ENCODE results near the gene LRRC27. TPM values are rescaled to one million over a fixed set of nuclear protein-coding genes. Genes with fewer than 3 reads are reported as not detected.

Gene LRRC27
- total and polyA plus RNA-seq, 2 donors (not counting 1 experiment from before 2014, with no cell fraction given) = 23.6 to 25.6 TPM

GRCh38 chr10:132420981-132421846, 89.2 kb downstream of the LRRC27 start:
- Mint-ChIP-seq H3K4me3 (peak overlapping the region; percentile 79), H3K27ac (peak overlapping the region; percentile 94), H3K9me3 (ENCODE audit: insufficient read depth) (no peaks in the 10 kb centered on the region), H3K27me3 (no peaks in the 10 kb centered on the region), H3K4me1 (peaks cover 60% of the 10 kb centered on the region)
- no peaks in the 10 kb centered on the region for H4K20me1 ChIP-seq (ENCODE audit: control insufficient read depth, insufficient read depth, low read length, poor library complexity, severe bottlenecking)
- no peaks in the 10 kb centered on the region for H3K27me3 ChIP-seq (replicated peaks in 1 of 4; ENCODE audit: control extremely low read depth in 1 of 4, control insufficient read depth in 3 of 4, insufficient read depth in 4 of 4, low read length in 3 of 4)
- H3K27ac ChIP-seq (ENCODE audit: low read length in 2 of 2) = peak overlapping the region; percentile 92 to 99
- CTCF ChIA-PET = interaction anchor here (0.7 to 4.1 kb wide), 10 partner anchors 13 to 965 kb away, joined by 3 to 29 read pairs (median 4); partner anchors contain the start of gene PWWP2B
- TF ChIP-seq EZH2 (IDR thresholded peaks at IDR 0.05; ENCODE audit: borderline replicate concordance, insufficient read depth, low read depth, low read length, poor library complexity, severe bottlenecking) (no peak), CTCF (IDR thresholded peaks at IDR 0.05) (no peak)
- H3K9me3 ChIP-seq (ENCODE audit: control extremely low read depth in 1 of 3, control insufficient read depth in 2 of 3, insufficient read depth in 1 of 3, low read length in 2 of 3) = peaks cover 0 to 3% (median 0%) of the 10 kb centered on the region in 3 donors
- POLR2A ChIA-PET = interaction anchor here (0.6 to 4.0 kb wide), 12 partner anchors 9 to 207 kb away, joined by 3 to 29 read pairs (median 6); partner anchors contain the start of gene PWWP2B
- H3K9ac ChIP-seq (ENCODE audit: low read length) = peak overlapping the region; percentile 48
- DNase-seq = peak; percentile 75
- peak overlapping the region; percentile 12 for H2AFZ ChIP-seq (ENCODE audit: insufficient read depth, low read depth, low read length, poor library complexity, severe bottlenecking)
- peak overlapping the region; percentile 82 for H3K4me2 ChIP-seq (replicated peaks; ENCODE audit: low read depth, low read length, poor library complexity, severe bottlenecking)
- ATAC-seq (ENCODE audit: low read depth) = peak; percentile 29
- peaks cover 0 to 7% of the 10 kb centered on the region in 2 experiments for H3K36me3 ChIP-seq (replicated peaks in 1 of 2; ENCODE audit: control extremely low read depth in 1 of 2, control insufficient read depth in 1 of 2, extremely low read depth in 1 of 2, insufficient read depth in 2 of 2, low read length in 1 of 2)
- intact Hi-C loops (cut with micrococcal nuclease) = loop anchor here (1.0 to 2.0 kb wide), 2 partner anchors 22 to 24 kb away; partner anchors contain the start of gene PWWP2B
- H3K79me2 ChIP-seq (ENCODE audit: control insufficient read depth, insufficient read depth, low read length) = peaks cover 13% of the 10 kb centered on the region
- peak overlapping the region in 4 of 5 experiments; percentile 17 to 46 (median 24) for H3K4me3 ChIP-seq (ENCODE audit: control extremely low read depth in 1 of 5, extremely low read depth in 1 of 5, insufficient read depth in 1 of 5, low read depth in 2 of 5, low read length in 4 of 5)
- WGBS (ENCODE audit: insufficient coverage) = 3% methylated on average over 33 of the region's 33 CpGs
- H3K4me1 ChIP-seq (ENCODE audit: control insufficient read depth in 2 of 2, insufficient read depth in 2 of 2, low read length in 2 of 2) = peaks cover 72 to 78% of the 10 kb centered on the region in 2 donors
